ENCODE data around the gene MMP13. TPM values are rescaled to one million over a fixed set of nuclear protein-coding genes. Genes with fewer than 3 reads are reported as not detected.
"Not testable (repeated sequence)": the region's sequence is repeated elsewhere in the genome, so short reads cannot be mapped to it uniquely, and the experiment has no call there.

The MMP13 gene
- total RNA-seq, 4 donors from 2014 or later = not detected

DNA sequence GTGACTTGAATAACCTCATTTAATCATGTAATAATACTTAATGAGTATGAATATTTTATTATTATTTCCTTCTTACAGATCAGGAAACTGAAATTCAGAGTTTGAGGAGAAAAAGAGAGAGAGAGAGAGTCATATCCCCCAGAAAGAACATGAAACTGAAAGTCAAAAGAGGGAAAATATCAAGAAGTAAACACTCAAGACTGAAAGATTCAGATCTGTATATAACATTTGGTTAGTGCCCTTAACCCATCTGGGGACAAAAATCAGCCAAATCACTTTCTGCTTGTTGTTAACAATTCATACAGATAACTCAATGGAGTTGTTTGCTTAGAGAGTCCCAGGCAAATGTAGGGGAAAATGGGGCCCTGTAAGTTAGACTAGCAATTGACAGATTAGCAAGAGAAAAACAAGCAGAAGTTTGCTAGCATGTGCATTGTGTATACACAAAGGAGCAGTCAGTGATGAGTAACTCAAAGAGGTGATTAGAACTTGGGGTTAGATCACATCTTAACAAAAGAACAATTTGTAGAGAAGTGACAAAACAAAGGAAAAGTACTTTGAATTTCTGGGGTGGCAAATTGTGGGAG, 25.9 kb upstream of the MMP13 start:
- H3K4me3 ChIP-seq = no peak overlapping the region
- no peak overlapping the region for H3K27ac ChIP-seq (replicated peaks in 1 of 4)
- H3K9me3 ChIP-seq = no peaks in the 10 kb centered on the region
- DNase-seq (ENCODE audit: extremely low spot score) = no peak
- H3K4me1 ChIP-seq = no peaks in the 10 kb centered on the region
- H3K36me3 ChIP-seq = no peaks in the 10 kb centered on the region
- TF ChIP-seq EP300 (IDR thresholded peaks at IDR 0.05) = no peak
- TF ChIP-seq, protein P1, sequence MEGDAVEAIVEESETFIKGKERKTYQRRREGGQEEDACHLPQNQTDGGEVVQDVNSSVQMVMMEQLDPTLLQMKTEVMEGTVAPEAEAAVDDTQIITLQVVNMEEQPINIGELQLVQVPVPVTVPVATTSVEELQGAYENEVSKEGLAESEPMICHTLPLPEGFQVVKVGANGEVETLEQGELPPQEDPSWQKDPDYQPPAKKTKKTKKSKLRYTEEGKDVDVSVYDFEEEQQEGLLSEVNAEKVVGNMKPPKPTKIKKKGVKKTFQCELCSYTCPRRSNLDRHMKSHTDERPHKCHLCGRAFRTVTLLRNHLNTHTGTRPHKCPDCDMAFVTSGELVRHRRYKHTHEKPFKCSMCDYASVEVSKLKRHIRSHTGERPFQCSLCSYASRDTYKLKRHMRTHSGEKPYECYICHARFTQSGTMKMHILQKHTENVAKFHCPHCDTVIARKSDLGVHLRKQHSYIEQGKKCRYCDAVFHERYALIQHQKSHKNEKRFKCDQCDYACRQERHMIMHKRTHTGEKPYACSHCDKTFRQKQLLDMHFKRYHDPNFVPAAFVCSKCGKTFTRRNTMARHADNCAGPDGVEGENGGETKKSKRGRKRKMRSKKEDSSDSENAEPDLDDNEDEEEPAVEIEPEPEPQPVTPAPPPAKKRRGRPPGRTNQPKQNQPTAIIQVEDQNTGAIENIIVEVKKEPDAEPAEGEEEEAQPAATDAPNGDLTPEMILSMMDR (IDR thresholded peaks at IDR 0.05) = no peak
- no peak for TF ChIP-seq POLR2AphosphoS5 (IDR thresholded peaks at IDR 0.05)
- no peak for TF ChIP-seq POLR2A (IDR thresholded peaks at IDR 0.05; ENCODE audit: low read depth)
- intact Hi-C loops (cut with DNase I) = no loop called here
- no peaks in the 10 kb centered on the region for H3K27me3 ChIP-seq

DNA sequence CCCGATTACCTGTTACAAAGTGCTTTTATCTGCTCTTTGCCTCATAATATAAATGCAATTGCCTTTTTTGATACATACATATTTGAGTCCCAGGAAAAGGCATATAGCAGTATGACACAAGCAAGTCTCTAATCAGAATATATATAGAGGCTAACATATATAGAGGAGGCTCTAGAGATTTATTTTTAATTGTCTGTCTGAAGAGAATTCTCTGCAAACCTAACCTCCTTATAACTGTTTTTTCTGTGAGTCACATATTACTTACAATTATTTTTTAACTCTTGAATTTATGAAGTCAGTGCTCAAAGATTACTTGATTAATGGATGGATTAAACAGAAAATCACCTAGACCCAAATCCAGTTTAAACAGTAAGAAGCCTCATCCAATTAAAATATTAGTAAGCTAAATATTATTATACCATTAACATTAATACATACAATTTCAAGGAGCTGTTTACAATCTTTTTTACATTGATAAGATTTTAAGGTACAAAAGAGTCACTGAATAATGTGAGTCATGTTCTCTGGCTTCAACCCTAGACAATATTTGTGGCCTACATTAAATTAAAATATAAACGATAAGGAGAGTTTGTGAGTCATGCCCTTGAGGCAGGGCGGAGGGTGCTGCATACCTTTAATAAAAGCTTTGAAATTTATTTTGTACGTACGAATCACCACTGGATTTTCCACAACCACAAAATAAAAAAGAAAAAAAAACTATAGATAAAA, 19.2 kb upstream of the MMP13 start:
- intact Hi-C loops (cut with DNase I) = no loop called here
- no peaks in the 10 kb centered on the region for H3K27me3 ChIP-seq
- no peaks in the 10 kb centered on the region for H3K4me1 ChIP-seq
- WGBS = 73% methylated on average over 5 of the region's 5 CpGs
- H3K4me3 ChIP-seq = no peak overlapping the region
- H3K27ac ChIP-seq (replicated peaks in 1 of 4) = no peak overlapping the region
- H3K36me3 ChIP-seq = no peaks in the 10 kb centered on the region
- TF ChIP-seq, protein P1 (IDR thresholded peaks at IDR 0.05) = no peak
- TF ChIP-seq EP300 (IDR thresholded peaks at IDR 0.05) (no peak), POLR2AphosphoS5 (IDR thresholded peaks at IDR 0.05) (no peak)
- no peak for DNase-seq (ENCODE audit: extremely low spot score)
- H3K9me3 ChIP-seq = no peaks in the 10 kb centered on the region

DNA sequence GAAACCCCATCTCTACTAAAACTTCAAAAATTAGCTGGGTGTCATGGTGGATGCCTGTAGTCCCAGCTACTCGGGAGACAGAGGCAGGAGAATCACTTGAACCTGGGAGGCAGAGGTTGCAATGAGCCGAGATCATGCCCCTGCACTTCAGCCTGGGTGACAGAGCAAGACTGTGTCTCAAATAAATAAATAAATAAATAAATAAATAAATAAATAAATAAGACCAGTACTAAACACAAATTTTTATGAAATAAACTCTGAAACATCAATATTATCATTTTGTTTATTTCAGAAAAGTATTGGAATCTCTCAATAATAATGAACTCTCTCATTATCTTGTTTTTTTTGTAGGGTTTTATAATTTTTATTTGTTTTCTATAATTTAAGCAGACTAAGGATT, 18.2 kb upstream of the MMP13 start:
- H3K27ac ChIP-seq (replicated peaks in 1 of 4); H3K36me3 ChIP-seq; H3K4me1 ChIP-seq; intact Hi-C loops (cut with DNase I); H3K27me3 ChIP-seq; DNase-seq (ENCODE audit: extremely low spot score); H3K9me3 ChIP-seq; H3K4me3 ChIP-seq: not testable (repeated sequence)
- 74% methylated on average over 2 of the region's 2 CpGs for WGBS

DNA sequence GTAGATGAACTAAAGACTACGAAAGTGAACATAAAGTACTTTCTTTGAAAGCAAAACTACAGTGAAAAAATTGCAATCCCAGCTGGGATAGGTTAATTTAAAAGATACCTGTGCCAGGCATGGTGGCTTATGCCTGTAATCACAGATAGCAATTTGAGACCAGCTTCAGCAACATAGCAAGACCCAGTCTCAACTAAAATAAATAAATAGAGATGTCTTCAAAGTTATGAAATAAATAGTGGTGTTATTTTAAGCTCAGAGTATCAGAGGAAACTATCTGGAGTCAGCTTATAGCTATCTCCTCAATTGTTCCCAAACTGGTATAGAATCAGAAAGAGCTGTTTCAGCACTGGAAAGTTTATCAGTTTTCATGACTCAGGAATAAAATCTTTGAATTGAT, 17.3 kb upstream of the MMP13 start:
- intact Hi-C loops (cut with DNase I) = no loop called here
- no peaks in the 10 kb centered on the region for H3K27me3 ChIP-seq
- H3K4me1 ChIP-seq = no peaks in the 10 kb centered on the region
- H3K4me3 ChIP-seq = no peak overlapping the region
- no peaks in the 10 kb centered on the region for H3K36me3 ChIP-seq
- TF ChIP-seq POLR2AphosphoS5 (IDR thresholded peaks at IDR 0.05) (no peak), EP300 (IDR thresholded peaks at IDR 0.05) (no peak), POLR2A (IDR thresholded peaks at IDR 0.05; ENCODE audit: low read depth) (no peak)
- TF ChIP-seq, protein P1 (IDR thresholded peaks at IDR 0.05) = no peak
- WGBS = 66% methylated on average over 1 of the region's 1 CpG
- H3K9me3 ChIP-seq = no peaks in the 10 kb centered on the region
- no peak overlapping the region for H3K27ac ChIP-seq (replicated peaks in 1 of 4)
- DNase-seq (ENCODE audit: extremely low spot score) = no peak

DNA sequence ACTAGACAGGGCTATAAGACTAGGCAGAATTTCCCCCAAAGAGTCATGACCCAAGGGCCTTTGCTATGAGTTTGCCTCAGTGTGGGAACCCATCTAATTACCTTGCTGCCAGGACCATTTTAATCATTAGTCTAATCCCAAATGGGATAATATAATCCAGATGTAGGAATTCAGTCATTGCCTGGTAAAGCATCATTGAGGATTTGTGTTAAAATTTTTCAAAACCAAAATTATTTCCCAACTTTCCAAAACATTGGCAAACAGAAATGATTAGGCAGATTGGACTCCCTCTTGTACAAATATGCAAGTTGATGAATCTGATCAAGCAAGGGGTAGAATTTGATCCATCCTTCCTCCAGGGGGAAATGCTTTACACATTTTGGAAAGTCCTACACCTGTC, 16.2 kb upstream of the MMP13 start:
- DNase-seq (ENCODE audit: extremely low spot score) = no peak
- no peaks in the 10 kb centered on the region for H3K9me3 ChIP-seq
- H3K4me1 ChIP-seq = no peaks in the 10 kb centered on the region
- intact Hi-C loops (cut with DNase I) = no loop called here
- H3K27ac ChIP-seq (replicated peaks in 1 of 4) = no peak overlapping the region
- no peaks in the 10 kb centered on the region for H3K36me3 ChIP-seq
- TF ChIP-seq, protein P1 (IDR thresholded peaks at IDR 0.05) = no peak
- no peak for TF ChIP-seq POLR2AphosphoS5 (IDR thresholded peaks at IDR 0.05)
- TF ChIP-seq POLR2A (IDR thresholded peaks at IDR 0.05; ENCODE audit: low read depth) = no peak
- TF ChIP-seq EP300 (IDR thresholded peaks at IDR 0.05) = no peak
- no peak overlapping the region for H3K4me3 ChIP-seq
- H3K27me3 ChIP-seq = no peaks in the 10 kb centered on the region

Measured in esophagus muscularis mucosa (tissue), 4 donors.